Measurements from ENCODE around the gene MVB12B.
A peak's percentile ranks its signal among the peaks of the same experiment; 100 is the strongest.

Gene MVB12B

GRCh38 chr9:126386776-126387175, 60.1 kb downstream of the MVB12B start:
- DNase-seq (ENCODE audit: low read depth): no peak

DNA sequence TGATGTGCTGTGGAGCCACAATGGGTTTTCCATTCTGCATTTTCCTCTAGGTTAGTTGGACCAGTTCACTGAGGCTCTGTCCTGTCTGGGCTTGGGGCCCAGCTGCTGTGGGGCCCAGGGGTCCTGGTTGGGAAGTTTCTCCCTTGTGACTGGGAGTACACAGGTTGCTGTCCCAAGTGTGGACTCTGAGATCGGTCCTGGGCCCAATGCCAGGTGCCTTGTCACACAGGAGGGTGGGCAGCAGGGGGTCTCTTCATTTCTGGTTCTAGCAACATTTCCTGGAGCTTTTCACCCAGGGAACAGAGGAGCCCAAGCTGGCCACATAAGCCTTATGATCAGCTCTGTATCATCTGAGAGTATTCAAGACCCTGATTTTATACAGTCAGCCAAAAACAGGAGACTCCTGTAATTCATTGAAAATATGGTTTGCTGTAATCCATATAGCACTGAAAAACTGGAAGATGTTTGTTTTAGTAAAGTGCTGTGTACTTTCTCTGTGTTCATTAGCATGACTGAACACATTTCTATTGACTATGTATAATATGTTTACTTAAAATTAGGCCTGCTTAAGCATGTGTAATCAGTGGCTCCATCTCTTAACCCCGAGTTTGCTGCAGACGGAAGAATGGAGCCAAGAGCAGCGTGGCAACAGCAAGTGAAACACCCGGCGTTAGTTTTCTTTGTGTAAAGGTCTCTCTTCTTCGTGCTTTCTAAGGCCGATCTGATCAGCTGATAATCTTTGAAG, 62.5 kb downstream of the MVB12B start:
- DNase-seq (ENCODE audit: low read depth): no peak

DNA sequence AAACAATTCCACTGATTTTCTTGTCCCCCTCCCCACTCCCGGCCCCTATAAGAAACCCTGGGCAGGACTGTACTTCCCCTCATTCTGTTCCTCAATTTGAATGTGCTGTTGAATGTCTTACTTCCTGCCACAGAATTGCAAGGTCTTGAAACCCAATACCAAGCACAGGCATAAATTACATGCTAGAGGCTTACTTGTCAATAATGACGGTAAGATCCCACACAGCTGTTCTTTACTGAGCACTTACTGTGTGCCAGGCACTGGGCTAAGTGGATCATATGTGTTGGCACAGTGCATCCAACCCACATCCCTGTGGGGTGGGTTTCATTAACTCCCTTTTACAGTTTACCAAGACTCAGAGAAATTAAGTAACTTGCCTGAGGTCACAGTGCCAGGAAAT, 63.4 kb downstream of the MVB12B start:
- no peak for DNase-seq (ENCODE audit: low read depth)

GRCh38 chr9:126390923-126391322, 64.3 kb downstream of the MVB12B start:
- DNase-seq (ENCODE audit: low read depth): no peak

DNA sequence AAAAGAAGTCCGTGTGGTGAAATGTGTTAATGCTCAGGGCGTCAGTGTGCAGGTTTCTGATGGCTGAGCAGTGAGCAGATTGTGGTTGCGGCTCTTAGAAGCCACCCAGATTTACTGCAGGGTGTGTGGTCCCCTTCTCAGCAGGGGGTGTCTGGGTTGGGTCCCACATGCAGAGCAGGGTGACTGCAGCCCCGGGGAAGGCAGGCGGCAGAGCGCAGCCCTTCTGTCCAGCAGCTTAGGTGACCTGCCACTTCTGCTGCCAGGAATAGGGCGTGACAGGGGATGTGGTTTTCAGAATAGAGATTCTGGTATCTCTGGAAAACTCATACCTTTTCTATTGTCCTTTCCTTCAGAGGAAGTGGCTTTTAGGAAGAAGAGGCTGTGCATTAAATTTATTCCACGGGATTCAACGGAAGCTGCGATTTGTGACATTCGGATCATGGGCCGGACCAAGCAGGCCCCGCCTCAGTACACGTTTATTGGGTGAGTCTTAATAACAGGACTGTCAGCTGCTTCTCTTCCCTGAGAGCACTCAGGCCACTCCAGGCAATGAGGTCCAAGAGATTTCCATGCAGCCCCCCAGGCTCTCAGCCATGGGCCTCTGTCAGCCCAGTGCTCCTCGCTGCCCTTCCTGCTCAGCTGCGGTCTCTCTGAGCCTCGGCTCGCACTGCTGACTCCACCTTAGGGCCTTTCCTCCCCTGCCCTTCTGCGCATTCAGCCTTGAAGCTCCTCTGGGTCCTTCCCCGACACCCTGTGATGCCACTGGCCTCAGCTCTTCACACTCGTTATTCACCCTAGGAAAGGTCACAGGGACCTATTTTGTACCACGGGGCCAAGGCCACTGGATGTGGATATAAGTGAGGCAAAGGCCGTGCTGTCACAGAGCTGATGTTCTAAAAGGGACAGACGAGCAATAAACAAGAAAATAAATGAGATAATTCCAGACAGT, 65.4 kb downstream of the MVB12B start:
- no peak for DNase-seq (ENCODE audit: low read depth)

DNA sequence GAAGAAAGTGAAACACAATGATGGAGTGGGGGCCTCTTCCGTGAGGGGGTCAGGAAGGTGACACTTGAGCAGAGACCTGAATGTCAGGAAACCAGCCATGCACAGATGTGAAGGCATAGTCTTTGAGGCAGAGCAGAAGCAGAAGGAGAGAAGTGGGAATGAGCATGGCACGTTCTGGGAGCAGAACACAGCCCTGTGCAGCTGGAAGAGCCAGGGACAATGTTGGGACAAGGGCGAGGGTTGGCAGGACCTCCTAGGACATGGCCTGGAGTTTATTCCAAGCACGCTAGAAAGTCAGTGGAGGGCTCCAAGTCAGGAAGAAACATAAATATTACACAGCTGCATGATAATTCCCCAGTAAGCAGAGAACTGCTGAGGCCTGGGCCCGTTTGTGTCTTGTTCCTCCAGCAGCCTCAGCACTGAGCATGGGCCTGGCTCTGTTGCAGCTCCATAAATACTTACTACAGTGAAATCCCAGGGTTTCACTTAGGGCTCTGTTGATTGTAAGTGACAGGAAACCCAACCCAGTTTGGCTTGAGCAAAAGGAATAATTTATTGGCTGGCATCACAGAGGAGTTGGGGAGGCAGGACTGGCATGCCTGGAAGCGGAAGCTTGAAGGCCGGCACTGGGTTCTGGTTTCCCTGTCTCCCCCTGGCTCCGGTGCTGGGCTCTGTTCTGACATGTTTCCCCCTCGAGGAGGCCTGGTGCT, 66.2 kb downstream of the MVB12B start:
- no peak for DNase-seq (ENCODE audit: low read depth)

DNA sequence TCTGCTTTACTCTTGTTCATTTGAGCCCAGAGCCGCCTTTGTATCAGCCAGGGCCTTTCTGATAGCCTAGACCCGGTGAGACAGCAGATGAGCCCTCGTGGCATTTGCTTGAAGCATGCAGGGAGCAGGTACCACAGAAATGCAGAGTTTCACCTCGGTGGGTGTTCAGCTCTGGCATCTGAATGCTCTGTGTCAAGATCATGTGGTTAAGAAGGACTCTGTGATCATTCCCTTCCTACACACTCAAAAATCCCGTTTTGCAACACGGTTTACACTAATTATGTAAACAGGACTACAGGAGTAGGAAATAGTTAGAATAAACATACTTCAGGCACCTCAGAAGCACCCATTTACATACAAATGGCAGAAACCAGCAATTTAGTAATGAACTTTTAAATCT, 67.2 kb downstream of the MVB12B start:
- DNase-seq (ENCODE audit: low read depth): no peak

DNA sequence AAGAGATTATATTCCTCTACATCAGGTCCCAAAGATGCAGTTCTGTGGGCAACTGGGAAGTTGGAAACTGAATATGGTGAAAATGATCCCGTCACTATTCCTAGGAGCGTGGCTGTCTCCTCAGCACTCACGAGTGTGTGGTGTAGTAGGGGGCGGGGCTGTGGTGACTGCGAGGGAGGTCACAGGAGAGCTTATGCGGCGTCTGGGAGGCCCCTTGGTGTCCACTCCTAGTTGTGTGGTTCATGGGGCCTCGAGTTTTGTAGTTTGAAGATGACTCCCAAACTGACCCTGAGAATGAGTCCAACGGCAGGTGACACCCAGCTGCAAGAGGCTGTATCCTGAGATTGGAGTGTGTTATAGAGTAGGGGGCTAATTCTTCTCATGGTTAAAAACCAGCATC, 68.2 kb downstream of the MVB12B start:
- DNase-seq (ENCODE audit: low read depth): no peak

GRCh38 chr9:126395439-126396212, 69.0 kb downstream of the MVB12B start:
- no peak for DNase-seq (ENCODE audit: low read depth)

DNA sequence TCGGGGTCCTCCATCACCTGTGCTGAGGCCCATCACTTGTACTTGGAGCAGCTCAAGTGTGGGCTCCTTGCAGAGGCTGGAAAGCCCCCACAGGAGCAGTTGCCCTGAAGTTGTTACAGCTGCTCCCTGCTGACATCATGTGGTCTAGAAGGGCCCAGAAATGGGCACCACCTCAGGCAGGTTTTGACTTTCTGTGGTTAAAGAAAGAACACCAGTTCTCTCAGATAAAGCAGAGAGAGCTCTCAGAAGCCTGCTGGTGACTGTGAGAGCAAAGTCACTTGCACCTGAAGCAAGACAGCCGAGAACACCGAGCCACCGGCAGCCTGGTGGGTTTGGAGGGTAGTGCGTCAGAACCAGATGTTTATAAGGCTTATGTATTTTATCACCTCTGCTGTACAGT, 70.4 kb downstream of the MVB12B start:
- DNase-seq (ENCODE audit: low read depth): peak; percentile 6

GRCh38 chr9:126398403-126399058, 71.9 kb downstream of the MVB12B start:
- DNase-seq (ENCODE audit: low read depth): peak; percentile 41

GRCh38 chr9:126399251-126399650, 72.6 kb downstream of the MVB12B start:
- no peak for DNase-seq (ENCODE audit: low read depth)

DNA sequence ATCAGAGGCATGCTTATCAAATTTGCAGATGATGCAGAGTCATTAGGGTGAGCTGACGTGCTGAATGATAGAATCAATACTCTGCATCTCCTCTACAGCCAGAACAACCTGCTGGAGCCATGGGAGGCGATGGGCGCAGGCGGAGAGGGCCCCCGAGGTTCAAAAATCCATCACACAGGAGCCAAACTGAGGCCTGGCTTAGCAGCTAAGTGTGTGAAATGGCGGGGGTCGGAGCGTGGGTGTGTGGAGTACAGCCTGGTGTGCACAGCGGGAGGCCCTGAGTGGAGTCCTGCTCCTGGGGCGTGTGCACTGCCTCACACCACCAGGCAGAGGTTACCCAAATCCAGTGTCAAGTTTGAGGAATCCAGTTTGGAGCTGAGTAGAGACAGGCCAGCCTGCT, 73.2 kb downstream of the MVB12B start:
- DNase-seq (ENCODE audit: low read depth): no peak

DNA sequence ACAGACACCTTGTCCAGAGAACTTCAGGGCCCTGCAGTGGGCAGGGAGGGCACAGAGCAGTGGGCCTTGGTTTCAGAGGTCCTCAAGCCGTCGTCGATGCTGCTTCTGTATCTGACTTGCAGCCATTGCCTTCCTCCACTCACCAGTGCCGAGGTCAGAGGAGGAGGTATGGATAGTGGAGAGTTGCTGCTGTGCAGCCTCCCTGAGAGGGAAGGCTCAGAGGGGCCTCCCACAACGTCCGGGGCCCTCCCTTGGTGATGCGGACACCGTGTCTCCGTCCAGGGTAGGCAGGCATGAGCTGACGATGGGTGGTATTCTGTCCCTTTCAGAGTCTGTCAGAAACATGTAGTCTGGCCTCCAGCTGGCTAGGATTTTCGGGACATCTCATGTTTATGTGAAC, 73.9 kb downstream of the MVB12B start:
- DNase-seq (ENCODE audit: low read depth): no peak

GRCh38 chr9:126401107-126401506, 74.5 kb downstream of the MVB12B start:
- DNase-seq (ENCODE audit: low read depth): no peak

- no peak for DNase-seq (ENCODE audit: low read depth)
Observed at GRCh38 chr9:126401581-126401980, 75.0 kb downstream of the MVB12B start.

DNA sequence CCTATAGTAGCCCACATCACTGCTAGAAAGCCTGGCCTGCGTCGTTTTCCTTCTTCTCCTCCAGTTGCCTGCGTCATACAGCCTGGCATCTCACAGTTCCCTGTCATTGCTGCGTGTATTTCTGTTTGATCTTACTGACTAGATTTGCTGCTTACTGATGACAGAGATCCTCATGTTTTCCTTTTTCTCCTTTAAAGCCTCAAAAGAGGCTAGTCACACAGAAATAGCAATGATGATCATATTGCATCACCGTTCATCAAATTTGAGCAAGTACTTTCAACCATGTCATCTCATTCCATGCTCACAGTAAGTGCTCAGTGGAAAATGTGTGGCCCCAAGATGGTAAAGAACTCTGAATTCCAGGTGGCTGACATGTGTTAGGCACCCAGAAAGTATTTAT, 76.8 kb downstream of the MVB12B start:
- no peak for DNase-seq (ENCODE audit: low read depth)

DNA sequence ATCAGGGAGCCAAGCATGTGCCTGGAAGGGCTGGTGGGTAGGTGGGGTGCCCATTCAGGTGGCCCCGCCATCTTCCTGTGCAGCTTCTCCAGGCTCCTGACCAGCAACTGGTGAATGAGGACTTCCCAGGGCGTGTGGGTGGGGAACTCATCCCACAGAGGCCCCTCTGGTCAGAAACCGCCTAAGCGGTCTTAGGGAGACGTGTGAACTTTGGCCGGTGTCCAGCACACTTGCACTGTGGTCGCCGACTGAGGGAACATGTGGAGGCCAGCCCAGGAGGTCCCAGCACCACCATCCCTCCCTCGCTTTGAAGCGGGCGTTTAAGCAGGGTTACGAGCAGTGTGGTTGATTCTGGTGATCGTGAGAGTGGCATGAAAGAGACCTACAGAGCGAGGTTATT, 77.8 kb downstream of the MVB12B start:
- no peak for DNase-seq (ENCODE audit: low read depth)

DNA sequence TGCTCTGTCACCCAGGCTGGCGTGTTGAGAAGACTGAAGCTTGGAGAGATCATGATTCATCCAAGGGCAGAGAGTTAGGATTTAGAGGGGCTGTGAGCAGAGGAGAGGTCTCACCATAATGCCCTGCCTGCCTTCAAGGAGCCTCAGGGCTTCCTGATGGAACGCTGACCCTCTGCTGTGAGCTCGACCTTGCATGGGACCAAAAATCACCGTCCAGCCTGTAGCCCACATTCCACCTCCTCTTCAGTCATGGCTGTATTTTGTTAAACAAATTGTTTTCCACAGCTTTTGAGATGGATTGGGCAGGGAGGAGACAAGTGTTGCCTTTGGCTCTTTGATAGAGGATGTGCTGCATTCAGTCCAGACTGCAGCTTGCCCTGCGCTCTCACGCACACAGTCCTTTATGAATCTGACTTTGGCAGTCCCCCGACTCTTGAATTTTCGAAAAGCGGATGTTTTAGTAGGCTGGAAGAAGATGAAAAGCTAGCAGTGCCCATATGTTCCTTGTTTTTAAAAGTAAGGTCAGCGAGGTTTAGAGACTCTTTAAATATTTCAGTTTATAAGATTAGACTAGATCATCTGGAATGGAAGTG, 79.5 kb downstream of the MVB12B start:
- DNase-seq (ENCODE audit: low read depth): no peak

DNA sequence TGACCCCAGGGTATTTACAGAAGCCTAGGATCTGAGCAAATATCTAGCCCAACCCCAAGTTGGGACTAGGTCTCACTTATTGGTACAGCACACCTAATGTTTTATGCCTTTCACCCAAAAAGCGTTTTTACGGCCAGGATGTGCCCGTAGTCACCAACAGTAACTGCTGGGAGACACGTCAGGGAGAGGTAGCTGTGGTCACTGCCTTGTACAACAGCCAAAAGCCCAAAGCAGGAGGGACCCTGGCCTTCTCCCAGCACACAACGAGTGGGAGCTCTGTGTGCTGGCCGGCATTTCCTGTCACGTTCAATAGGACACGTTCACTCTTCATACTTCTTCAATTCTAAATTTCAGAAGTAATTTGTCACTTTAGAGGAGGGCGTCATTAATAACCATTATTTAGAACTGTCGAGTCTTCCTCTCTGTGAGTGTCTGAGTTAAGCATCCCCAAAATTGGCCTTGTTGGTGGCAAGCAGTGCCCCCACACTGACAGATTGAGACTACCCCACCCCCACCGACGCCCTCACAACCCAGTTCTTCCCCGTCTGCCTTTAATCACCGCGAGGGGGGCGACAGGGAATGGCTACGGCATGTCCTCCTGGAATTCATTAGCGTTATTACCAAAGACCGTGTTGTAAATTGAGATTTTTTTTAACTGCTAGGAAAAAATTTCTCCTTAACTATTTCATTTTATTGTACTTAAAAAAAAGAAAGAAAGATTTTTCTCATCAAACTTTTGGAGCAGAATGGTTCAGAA, 80.7 kb downstream of the MVB12B start:
- no peak for DNase-seq (ENCODE audit: low read depth)
